Suprapubic skin (tissue), 4 donors: ENCODE results near the gene NRXN3.

Experiments used
- EP300 ChIP-seq: sonication (generic); formaldehyde crosslinking; IDR thresholded peaks from one replicate; pipeline ENCODE4 v1.6.1; 2017; ENCODE audit warnings: antibody characterized with exemption
- POLR2A ChIP-seq, 2 donors: fragments of 450-650 bp; IDR thresholded peaks; one replicate each; pipeline ENCODE4 v1.6.1; 2017; ENCODE audit warnings: antibody characterized with exemption in 2 of 2, mild to moderate bottlenecking in 2 of 2, moderate library complexity in 2 of 2
- POLR2AphosphoS5 ChIP-seq, 3 donors: sonication (generic); formaldehyde crosslinking; IDR thresholded peaks; one replicate each; pipeline ENCODE4 v1.6.1; 2017; ENCODE audit warnings: antibody characterized with exemption in 3 of 3
- TF ChIP-seq, protein P1 (sequence below), 2 donors: fragments of 200-600 bp in 1 of 2; fragments of 450-650 bp in 1 of 2; sonication (generic) in 1 of 2; IDR thresholded peaks; one replicate each; pipeline ENCODE4 v1.5.1; 2016 to 2019; ENCODE audit warnings: antibody characterized with exemption in 2 of 2, mild to moderate bottlenecking in 1 of 2, moderate library complexity in 1 of 2

DNA sequence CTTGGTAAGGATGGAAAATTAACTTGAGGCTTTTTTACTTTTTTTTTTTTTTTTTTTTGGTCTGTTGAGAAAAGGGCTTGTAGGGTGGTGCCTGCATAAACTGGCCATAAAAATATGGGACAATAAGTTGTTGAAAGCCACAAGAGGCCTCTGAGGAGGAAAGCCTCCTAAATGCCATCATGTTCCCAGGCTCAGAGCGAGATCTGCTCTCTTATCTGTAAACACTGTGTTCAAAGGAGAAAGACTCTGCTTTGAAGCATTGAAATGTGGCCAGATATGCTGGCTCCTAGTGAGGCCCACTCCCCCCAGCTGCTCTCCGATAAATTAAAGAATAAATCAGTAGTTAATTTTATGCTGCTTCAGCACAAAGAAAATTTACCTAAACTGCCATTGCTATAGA lies 1536.2 kb downstream of the NRXN3 start:
- TF ChIP-seq, protein P1, sequence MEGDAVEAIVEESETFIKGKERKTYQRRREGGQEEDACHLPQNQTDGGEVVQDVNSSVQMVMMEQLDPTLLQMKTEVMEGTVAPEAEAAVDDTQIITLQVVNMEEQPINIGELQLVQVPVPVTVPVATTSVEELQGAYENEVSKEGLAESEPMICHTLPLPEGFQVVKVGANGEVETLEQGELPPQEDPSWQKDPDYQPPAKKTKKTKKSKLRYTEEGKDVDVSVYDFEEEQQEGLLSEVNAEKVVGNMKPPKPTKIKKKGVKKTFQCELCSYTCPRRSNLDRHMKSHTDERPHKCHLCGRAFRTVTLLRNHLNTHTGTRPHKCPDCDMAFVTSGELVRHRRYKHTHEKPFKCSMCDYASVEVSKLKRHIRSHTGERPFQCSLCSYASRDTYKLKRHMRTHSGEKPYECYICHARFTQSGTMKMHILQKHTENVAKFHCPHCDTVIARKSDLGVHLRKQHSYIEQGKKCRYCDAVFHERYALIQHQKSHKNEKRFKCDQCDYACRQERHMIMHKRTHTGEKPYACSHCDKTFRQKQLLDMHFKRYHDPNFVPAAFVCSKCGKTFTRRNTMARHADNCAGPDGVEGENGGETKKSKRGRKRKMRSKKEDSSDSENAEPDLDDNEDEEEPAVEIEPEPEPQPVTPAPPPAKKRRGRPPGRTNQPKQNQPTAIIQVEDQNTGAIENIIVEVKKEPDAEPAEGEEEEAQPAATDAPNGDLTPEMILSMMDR (IDR thresholded peaks at IDR 0.05): no peak
- no peak for TF ChIP-seq POLR2A (IDR thresholded peaks at IDR 0.05)
- TF ChIP-seq EP300: no peak
- no peak for TF ChIP-seq POLR2AphosphoS5 (IDR thresholded peaks at IDR 0.05)
